HS-27A (cell line): Measurements from ENCODE around the gene KCNQ4.

Experiments
- DNase-seq: peaks from one replicate; pipeline ENCODE4 v3.0.0-alpha.2; 2012; ENCODE audit warnings: low read depth, missing footprints

KCNQ4 gene

GRCh38 chr1:40755067-40755466, 28.5 kb upstream of the KCNQ4 start:
- DNase-seq, result no peak

DNA sequence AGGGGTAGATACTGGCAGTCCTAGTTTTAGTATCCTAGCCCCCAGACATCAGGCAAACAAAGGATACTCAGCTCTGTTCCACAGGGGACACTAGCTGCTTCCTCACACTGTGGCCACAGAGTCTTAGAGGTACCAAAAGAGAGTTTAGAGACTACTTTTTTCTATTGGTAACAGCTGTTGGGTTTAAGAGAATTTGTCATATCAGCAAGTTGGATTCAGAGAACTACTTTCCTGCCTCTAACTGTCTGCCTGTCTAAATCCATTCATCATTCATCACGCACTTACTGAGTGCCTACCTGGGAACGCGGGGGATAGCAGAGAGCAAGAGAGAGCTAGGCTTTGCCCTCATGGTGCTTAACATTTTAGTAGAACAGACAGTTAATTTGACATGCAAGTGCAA, 27.1 kb upstream of the KCNQ4 start:
- DNase-seq, result no peak

DNA sequence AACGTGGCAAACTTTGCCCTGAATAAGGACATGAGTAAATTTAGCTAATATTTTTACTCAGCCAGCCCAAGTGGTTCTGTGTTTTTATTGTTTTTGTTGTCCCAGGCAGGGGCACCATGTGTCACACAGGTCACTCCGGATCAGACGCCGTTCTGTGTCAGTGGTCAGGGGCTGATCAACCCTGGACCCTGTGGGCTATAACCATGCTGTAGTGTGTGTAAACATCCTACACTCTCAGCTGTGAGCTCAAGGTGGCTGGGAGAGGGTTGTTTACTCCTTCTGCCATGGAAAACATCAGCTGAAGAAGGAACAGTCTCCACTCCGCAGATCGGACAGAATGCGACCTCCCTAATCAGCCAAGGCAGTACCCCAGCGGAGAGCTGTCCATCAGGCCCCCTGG, 26.5 kb upstream of the KCNQ4 start:
- no peak for DNase-seq

DNA sequence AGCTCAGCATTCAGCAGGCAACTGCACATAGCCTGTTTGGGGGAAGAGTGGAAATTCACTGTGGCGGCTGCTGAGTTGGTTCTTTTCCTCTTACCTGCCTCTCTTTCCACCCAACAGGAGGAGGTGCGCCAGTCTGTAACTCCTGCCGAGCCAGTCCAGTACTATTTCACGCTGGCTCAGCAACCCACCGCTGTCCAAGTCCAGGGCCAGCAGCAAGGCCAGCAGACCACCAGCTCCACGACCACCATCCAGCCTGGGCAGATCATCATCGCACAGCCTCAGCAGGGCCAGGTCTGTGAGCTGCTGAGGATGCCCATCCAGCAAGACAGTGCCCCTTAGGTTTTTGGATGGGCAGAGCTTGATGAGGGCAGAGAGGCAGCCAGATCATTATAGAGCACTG, 25.6 kb upstream of the KCNQ4 start:
- DNase-seq, result no peak

GRCh38 chr1:40758578-40759343, 24.8 kb upstream of the KCNQ4 start:
- DNase-seq, result no peak

DNA sequence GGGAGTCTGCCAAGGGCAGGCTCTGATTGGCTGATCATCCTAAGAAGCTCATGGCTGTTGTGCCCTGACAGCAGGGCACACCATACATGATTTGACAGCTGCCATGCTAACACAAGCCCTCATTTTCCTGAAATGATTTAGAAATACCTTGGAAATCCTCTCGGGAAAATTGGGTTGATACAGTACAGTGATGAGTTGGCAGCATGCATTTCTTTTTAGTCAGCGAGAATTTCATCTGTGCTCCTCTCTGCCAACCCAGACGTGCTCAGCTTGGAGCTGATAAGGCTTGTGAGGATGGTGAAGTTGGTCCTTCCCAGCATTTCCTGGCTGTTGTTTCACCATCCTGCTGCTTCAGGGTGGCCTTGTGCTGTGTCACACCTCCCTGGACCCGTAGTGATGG, 22.6 kb upstream of the KCNQ4 start:
- peak; percentile 19 for DNase-seq

GRCh38 chr1:40762144-40762923, 21.3 kb upstream of the KCNQ4 start:
- no peak for DNase-seq

DNA sequence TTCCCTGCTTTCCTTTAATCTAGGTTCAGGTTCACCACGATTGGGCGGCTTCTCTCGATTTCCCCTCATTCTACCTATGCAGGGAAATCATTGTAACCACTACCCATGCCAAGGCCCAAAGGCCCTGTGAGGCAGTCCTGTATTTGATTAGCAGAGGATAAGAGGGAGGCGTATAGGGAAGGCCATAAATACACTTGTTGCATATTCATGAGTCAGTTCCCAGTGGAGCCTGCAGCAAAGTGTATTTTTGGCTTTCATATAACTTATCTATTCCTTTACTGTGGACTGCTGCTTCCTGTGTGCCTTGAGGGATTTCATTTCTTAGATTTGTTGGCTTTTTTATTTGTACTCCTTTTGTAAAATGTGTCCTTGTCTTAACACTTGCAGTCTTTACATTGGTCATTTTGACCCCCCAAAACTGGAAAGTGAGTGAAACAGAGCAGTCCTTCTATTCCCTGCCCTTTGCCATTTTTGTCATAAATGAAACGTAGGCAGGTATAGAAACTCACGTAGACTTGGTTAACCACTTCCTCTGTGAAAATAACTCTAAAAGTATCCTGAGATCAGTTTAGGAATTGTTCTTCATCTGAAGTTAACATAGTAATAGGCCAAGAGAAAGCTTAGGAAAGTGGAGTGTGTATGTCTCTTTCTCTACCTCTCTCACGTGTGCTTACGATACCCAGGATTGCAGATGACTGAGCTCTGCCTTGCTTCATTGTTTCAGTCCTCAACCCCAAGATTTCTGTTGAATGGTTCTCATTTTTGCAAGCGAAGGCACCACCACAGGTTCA, 19.6 kb upstream of the KCNQ4 start:
- no peak for DNase-seq

DNA sequence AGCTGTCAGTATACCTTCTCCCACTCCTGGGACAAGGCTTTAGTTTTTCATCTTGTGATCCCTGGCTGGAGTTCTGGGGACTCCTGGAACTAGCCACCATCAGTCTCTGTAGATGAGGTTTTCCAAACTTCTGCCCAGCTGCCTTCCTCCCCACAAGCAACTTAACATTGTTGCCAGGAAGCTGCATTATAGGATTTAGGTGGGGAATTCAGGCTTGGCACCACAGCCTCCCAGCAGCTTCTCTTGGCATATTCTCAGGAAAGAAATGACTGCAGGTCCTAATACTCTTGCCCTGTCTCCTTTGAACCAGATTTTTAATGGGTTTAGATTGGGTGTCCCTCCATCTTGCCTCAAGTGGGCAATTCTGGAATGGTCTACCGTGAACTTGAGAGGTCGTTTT, 18.6 kb upstream of the KCNQ4 start:
- DNase-seq, result no peak

- DNase-seq, result no peak
Measured at GRCh38 chr1:40766017-40766416, 17.6 kb upstream of the KCNQ4 start.

- no peak for DNase-seq
Measured at GRCh38 chr1:40766560-40766959, 17.0 kb upstream of the KCNQ4 start.

DNA sequence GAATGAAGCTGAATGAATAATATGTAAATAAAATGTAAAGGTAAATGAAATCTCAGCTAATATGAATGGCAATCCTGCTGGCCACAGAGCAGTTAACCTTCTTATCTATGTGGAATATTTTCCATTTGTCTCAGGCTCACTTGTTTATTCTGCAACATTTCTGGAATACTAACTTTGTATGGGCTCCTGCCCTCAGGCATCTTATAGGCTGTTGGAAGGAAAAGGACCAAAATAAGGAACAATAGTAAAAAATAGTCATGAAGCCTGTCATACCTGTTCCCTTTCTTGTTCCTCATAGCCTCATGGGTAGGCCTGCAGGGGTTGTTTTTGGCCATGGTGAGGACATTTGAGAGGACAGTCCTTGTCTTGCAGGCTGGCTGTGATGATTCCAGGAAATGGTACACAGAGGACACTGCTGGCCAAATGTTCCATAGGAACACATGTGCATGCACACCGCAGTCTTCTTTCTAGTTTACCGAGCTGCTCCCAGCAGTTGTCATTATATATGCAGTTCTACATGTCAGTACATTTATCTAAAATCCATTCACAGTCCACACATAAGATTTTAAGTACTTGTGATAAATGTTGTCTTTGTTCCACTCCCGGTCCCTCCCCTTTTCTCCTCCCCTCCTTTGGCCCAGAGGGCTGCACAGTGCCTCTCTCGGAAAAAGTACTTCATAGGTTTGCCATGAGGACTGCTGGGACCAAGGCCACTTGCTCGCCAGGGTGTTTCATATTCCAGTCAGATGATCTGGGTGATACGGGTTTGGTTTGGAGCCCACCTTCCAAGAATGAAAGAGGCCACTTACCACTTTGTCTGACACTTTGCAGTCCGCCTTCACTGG, 15.2 kb upstream of the KCNQ4 start:
- DNase-seq, result no peak

DNA sequence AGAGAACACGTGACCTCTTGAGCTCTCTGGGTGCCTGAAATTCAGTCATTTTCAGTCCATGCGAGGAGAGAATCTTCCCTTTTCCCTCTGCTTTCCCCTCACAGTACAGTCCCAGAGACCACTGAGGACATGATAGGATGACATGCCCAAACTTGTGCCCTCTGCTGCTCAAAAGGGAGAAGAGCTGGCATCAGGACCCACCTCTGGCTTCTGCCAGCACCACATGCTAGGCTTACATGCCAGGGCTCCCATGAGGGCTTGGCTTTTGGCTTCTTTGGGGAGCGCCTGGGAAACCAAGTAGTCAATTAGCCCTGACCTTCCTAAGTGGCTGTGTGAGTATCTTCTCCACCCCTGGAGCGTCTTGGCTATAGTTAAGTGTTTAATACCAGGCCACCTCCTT, 13.8 kb upstream of the KCNQ4 start:
- DNase-seq, result no peak

DNA sequence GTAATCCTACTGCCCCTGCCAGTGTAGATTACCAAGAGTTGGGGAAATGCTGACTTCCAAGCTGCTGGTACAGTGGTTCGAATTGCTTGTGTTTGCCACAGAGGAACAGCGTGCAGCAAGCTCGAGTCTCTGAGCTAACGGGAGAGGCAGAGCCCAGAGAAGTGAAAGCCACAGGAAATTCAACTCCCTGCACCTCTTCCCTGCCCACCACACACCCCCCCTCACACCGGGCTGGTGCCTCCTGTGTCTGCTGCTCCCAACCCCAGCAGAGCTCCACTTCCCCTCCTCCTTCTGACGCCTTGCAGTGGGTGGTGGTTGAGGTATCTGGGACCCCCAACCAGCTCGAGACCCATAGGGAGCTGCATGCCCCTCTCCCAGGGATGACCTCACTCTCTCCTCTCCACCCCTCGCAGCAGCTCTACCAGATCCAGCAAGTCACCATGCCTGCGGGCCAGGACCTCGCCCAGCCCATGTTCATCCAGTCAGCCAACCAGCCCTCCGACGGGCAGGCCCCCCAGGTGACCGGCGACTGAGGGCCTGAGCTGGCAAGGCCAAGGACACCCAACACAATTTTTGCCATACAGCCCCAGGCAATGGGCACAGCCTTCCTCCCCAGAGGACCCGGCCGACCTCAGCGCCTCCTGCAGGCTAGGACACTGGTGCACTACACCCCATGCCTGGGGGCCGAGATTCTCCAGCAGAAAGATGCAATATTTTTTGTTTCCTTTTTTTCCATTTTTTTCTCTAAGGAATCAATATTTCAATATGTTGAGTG, 13.1 kb upstream of the KCNQ4 start:
- no peak for DNase-seq

- no peak for DNase-seq
Measured at GRCh38 chr1:40772146-40772955, 11.2 kb upstream of the KCNQ4 start.

DNA sequence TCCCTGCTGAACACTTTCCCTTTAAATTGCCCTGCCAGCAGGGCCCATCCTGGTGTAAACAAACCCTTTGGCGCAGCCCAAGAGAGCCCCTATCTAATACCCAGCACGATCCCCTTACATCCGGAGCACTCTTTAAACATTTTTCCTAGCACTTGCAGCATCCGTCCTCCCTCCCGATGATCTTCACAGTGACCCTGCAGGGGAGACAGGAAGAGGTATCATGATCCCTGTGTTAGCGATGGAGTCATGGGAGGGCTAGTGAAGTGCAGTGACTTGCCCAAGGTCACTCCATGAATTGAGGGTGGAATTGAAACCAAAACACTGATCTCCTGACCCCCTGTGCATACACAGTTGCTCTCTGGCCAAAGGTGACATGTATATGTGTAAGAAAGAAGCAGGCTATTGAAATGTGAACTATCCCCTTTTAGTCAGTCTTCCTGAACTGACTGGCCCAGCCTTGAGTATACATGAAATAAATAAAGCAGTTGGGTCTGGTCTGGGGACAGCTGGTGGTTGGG, 9.8 kb upstream of the KCNQ4 start:
- DNase-seq, result no peak

DNA sequence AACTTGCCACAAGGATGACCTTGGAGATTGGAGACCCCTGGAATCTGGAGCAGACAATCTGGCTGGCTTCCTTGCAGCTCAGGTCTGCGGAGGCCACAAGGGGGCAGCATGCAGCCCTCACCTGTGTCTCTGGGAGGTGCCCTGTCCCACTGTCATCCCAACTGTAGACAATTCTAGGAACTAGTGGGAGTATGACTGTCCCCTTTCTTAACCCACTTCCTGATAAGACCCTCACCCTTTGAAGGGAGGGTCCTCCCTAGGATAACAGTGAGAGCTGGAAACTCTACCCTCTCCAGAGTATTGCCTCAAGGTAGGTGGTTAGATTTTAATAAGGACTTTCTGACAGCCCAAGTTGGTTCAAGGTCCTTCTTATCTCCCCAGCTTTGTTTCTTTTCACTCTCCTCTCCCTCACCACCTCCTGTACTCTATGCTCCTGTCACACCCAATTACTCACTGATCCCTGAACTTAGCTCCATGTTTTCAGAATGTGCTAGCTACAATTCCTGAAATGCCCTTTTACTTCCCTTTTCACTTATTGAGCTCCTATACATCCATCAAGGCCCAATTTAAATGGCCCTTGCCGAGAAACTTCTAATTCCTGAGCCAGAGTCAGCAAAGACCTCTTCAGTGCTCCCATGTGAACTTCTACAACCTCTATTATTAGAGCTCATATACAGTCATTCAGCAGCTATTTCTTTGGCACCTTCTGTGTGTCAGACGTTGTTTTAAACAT, 9.2 kb upstream of the KCNQ4 start:
- no peak for DNase-seq

DNA sequence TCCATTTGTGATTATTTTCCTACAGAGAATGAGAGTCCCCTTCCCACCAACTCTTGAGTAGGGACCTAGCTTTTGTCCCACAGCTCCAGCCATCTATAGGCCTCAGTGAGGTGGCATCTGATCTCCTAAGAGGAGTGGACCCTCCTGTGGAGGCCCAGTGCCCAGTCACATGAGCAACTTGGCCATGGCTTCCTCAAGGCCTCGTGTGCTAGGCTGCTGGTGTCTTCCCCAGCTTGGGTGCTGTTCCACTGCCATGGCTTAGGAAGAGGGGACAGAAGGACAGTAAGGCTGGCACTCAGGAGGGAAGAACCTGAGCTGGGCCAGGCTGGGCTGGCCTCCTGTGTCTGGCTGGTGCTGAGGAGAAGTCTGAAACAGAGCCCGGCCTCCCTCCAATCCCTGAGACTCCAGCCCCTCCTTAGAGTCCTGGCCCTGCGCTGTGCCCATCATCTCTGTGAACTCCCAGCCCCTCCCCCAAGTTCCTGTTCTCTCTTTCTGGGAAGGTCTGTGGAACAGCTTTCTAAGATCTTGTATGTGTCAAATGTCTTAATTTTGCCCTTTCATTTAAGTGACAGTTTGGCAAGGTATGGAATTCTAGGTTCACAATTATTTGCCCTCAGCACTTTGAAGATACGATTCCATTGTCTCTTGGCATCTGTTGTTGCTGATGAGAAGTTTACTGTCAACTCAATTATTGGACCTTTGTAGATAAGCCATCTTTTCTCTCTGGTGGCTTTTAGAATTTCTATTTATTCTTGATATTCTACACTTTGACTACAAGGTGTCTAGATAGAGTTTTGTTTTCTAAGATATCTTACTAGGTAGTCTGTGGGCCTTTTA, 7.1 kb upstream of the KCNQ4 start:
- DNase-seq, result no peak
